AG04449 (cell line): ENCODE results near the gene HES2.

Experiments
- CTCF ChIA-PET: fragments of 350-600 bp; formaldehyde crosslinking; extraction: SDS; loops from one replicate; lab custom pipeline; 2021; ENCODE audit warnings: antibody characterized with exemption; lab: Yijun Ruan, JAX
- POLR2A ChIA-PET: fragments of 400-600, 350-600 bp; formaldehyde crosslinking; extraction: SDS; loops from one replicate; lab custom pipeline; 2020; ENCODE audit warnings: antibody characterized with exemption, inconsistent platforms; lab: Yijun Ruan, JAX
- DNase-seq: peaks from one replicate; pipeline ENCODE4 v3.0.0-alpha.2; 2010; ENCODE audit warnings: low read depth, low spot score
- H3K4me3 ChIP-seq: 2 replicates; pipeline ENCODE4 v1.5.1; 2011; ENCODE audit warnings: low read depth, mild to moderate bottlenecking, control low read depth, low read length
- TF ChIP-seq, protein P1 (sequence below): IDR thresholded peaks from one replicate; pipeline ENCODE4 v1.5.1; 2011; ENCODE audit warnings: mild to moderate bottlenecking, moderate library complexity, low read length, control low read depth, inconsistent platforms; ENCODE audit not compliant: insufficient read depth; ENCODE audit errors: missing control alignments

The HES2 gene

GRCh38 chr1:6417961-6418667 lies 1.6 kb downstream of the HES2 start:
- TF ChIP-seq, protein P1, sequence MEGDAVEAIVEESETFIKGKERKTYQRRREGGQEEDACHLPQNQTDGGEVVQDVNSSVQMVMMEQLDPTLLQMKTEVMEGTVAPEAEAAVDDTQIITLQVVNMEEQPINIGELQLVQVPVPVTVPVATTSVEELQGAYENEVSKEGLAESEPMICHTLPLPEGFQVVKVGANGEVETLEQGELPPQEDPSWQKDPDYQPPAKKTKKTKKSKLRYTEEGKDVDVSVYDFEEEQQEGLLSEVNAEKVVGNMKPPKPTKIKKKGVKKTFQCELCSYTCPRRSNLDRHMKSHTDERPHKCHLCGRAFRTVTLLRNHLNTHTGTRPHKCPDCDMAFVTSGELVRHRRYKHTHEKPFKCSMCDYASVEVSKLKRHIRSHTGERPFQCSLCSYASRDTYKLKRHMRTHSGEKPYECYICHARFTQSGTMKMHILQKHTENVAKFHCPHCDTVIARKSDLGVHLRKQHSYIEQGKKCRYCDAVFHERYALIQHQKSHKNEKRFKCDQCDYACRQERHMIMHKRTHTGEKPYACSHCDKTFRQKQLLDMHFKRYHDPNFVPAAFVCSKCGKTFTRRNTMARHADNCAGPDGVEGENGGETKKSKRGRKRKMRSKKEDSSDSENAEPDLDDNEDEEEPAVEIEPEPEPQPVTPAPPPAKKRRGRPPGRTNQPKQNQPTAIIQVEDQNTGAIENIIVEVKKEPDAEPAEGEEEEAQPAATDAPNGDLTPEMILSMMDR: no peak
- CTCF ChIA-PET: interaction anchor here (0.6 to 4.7 kb wide), 2 partner anchors 13 to 20 kb away, joined by 3 to 37 read pairs; no protein-coding TSS in a partner anchor
- DNase-seq: no peak
- POLR2A ChIA-PET: no interaction called here
- no peak overlapping the region for H3K4me3 ChIP-seq

DNA sequence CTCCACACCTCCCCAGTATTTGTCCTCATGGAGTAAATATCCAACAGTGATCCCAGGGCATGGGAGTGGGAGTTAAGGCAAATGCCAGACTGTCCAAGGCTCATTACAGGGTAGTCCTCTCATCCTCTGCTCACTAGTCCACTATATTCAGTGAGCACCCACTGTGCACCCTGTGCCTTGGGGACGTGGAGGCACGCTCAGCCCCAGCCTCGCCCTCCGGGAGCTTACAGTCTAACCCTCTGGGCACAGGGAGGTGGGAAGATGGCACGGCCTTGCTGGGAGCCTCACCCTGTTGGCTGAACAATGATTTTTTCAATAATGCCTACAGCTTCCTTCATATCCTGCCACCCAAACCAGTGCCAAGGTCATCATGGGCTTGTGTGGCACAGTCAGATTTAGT lies 2.8 kb downstream of the HES2 start:
- no peak overlapping the region for H3K4me3 ChIP-seq
- ChIA-PET POLR2A (no interaction called here), CTCF (interaction anchor here (4.7 kb wide), 2 partner anchors 11 to 21 kb away, joined by 31 to 37 read pairs; no protein-coding TSS in a partner anchor)
- DNase-seq: no peak
- TF ChIP-seq, protein P1: no peak

GRCh38 chr1:6416295-6416656 lies 3.4 kb downstream of the HES2 start:
- ChIA-PET POLR2A (no interaction called here), CTCF (interaction anchor here (1.4 to 4.7 kb wide), 5 partner anchors 11 to 170 kb away, joined by 6 to 37 read pairs (median 30); no protein-coding TSS in a partner anchor)
- DNase-seq: no peak
- TF ChIP-seq, protein P1: no peak
- no peak overlapping the region for H3K4me3 ChIP-seq

DNA sequence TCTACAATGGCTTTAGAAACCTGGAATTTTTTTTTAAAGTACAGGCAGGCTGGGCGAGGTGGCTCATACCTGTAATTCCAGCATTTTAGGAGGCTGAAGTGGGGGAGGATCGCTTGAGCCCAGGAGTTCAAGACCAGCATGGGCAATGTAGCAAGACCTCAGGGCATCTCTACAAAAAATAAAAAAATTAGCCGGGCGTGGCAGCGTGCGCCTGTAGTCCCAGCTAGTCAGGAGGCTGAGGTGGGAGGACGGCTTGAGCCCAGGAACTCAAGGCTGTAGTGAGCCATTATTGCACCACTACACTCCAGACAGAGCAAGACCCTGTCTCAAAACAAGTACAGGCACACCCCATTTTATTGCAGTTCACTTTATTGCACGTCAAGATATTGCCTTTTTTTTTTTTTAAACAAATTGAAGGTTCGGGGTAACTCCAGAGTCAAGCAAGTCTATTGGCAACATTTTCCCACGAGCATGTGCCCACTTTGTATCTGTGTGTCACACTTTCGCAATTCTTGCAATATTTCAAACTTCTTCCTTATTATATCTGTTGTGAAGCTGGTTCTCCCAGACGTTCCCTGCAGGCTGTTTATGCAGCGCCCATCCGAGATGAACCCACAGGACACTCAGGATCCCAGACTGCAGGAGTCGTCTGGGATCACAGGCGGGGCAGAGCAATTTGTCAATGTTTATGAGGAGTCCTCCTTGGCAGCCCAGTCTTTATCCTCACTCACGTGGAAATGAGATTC lies 4.7 kb downstream of the HES2 start:
- DNase-seq: no peak
- no peak overlapping the region for H3K4me3 ChIP-seq
- ChIA-PET POLR2A (no interaction called here), CTCF (interaction anchor here (0.8 to 4.7 kb wide), 17 partner anchors 8 to 170 kb away, joined by 3 to 31 read pairs (median 5); no protein-coding TSS in a partner anchor)
- TF ChIP-seq, protein P1: no peak

DNA sequence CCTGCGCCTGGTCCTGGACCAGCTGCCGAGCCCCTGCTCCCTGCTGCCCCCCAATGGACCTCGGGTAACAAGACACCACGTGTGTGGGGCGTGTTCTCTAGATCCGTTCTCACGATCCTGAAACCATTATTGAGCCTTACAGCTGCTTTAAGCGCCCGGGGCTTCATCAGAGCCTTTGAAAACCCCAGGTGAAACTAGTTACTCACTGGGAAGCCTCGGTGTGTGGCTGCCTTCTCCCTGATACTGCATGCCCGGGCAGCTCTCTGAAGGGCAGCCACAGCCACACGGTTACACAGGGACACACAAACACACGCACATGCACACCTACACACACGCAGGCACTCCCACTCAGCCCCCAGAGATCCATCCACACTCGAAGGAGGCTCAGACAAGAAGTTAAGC lies 5.3 kb downstream of the HES2 start:
- ChIA-PET POLR2A (no interaction called here), CTCF (interaction anchor here (0.8 to 4.7 kb wide), 17 partner anchors 9 to 170 kb away, joined by 3 to 31 read pairs (median 5); no protein-coding TSS in a partner anchor)
- H3K4me3 ChIP-seq: peak overlapping the region; percentile 27; the same call in 1 of the 2 replicates
- TF ChIP-seq, protein P1: peak; percentile 73
- DNase-seq: no peak

GRCh38 chr1:6412896-6413295 lies 6.8 kb downstream of the HES2 start:
- TF ChIP-seq, protein P1: no peak
- POLR2A ChIA-PET: no interaction called here
- no peak for DNase-seq

More at GRCh38 chr1:6412896-6413295, 6.8 kb downstream of the HES2 start:
- CTCF ChIA-PET: interaction anchor here (1.0 to 4.7 kb wide), 6 partner anchors 7 to 50 kb away, joined by 3 to 31 read pairs (median 12); no protein-coding TSS in a partner anchor
- no peak overlapping the region for H3K4me3 ChIP-seq
